M059J (cell line): Measurements from ENCODE around the gene B9D1. TPM values are rescaled to one million over a fixed set of nuclear protein-coding genes. Genes with fewer than 3 reads are reported as not detected.

Source experiments
- DNase-seq: peaks from one replicate; pipeline ENCODE4 v3.0.0-alpha.2; 2012; ENCODE audit warnings: low read depth
- total RNA-seq: library from RNA; depleted of rRNA; stranded (reverse); fragments of >200 nt; shearing (Covaris generic); gene quantifications from 2 replicates; pipeline ENCODE4 v1.2.3, GENCODE V29; 2014

The B9D1 gene
- total RNA-seq, 1 experiment from 2014 or later, result 20.6 TPM

- DNase-seq, result no peak
Observed at GRCh38 chr17:19320876-19321275, 41.6 kb downstream of the B9D1 start.

GRCh38 chr17:19319771-19320505, 42.6 kb downstream of the B9D1 start:
- no peak for DNase-seq

- no peak for DNase-seq
Observed at GRCh38 chr17:19318611-19319010, 43.9 kb downstream of the B9D1 start.

- DNase-seq, result peak; percentile 83
Observed at GRCh38 chr17:19317359-19318095, 45.0 kb downstream of the B9D1 start.

- no peak for DNase-seq
Observed at GRCh38 chr17:19316761-19317358, 45.7 kb downstream of the B9D1 start.

- no peak for DNase-seq
Observed at GRCh38 chr17:19315104-19315503, 47.4 kb downstream of the B9D1 start.

GRCh38 chr17:19313746-19314651, 48.5 kb downstream of the B9D1 start:
- DNase-seq, result no peak

- no peak for DNase-seq
Observed at GRCh38 chr17:19313066-19313745, 49.3 kb downstream of the B9D1 start.

GRCh38 chr17:19312406-19312805, 50.1 kb downstream of the B9D1 start:
- no peak for DNase-seq

GRCh38 chr17:19311421-19312215, 50.9 kb downstream of the B9D1 start:
- peak; percentile 78 for DNase-seq

- DNase-seq, result no peak
Observed at GRCh38 chr17:19311016-19311415, 51.5 kb downstream of the B9D1 start.

- no peak for DNase-seq
Observed at GRCh38 chr17:19310151-19310550, 52.4 kb downstream of the B9D1 start.

- no peak for DNase-seq
Observed at GRCh38 chr17:19309701-19310100, 52.8 kb downstream of the B9D1 start.

GRCh38 chr17:19308398-19308797, 54.1 kb downstream of the B9D1 start:
- no peak for DNase-seq

GRCh38 chr17:19307521-19307920, 55.0 kb downstream of the B9D1 start:
- DNase-seq, result no peak

GRCh38 chr17:19306160-19307111, 56.1 kb downstream of the B9D1 start:
- DNase-seq, result no peak

- no peak for DNase-seq
Observed at GRCh38 chr17:19305761-19306159, 56.8 kb downstream of the B9D1 start.

GRCh38 chr17:19305256-19305655, 57.3 kb downstream of the B9D1 start:
- DNase-seq, result no peak

- DNase-seq, result no peak
Observed at GRCh38 chr17:19304751-19305150, 57.8 kb downstream of the B9D1 start.
